UCSD-AML1 (cell line): Measurements from ENCODE around the gene HOXA10.

Source experiments
- DNase-seq: peaks from one replicate; lab custom pipeline; 2025; ENCODE audit not compliant: unreplicated experiment; lab: John Stamatoyannopoulos, UW

HOXA10 gene

DNA sequence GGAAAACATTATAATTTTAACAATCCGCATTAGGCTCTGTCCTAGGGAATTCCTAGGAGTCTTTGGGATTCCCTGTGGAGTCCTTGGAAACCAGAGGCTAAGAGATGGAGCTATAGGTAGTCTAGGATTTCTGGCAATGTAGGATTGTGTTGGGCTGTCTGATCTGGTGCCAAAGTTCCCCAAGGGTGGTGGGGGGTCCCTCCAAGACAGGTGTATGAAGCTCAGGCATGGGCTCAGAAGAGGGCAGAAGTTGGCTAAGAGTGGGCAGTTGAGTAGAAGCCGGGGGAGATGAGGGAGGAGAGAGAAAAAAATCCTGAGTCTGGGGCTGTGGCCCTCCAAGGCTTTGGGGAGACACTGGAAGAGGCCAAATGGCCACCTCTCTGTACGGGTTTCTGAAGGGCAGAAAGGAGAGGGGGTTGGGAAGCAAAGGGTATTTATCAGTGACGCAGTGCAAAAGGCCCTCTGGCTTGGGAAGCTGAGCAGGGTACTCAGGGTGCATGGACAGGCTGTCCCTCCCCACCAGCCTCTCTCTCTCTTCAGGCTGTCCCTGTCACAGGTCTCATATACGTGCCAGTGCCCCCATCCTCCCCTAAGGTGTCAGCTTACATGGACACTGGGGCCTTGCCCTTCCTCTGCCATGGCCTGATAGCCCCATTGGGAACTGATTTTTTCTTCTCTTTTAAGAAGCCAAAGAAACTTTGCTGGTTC is 27.5 kb downstream of the HOXA10 start:
- DNase-seq = no peak

DNA sequence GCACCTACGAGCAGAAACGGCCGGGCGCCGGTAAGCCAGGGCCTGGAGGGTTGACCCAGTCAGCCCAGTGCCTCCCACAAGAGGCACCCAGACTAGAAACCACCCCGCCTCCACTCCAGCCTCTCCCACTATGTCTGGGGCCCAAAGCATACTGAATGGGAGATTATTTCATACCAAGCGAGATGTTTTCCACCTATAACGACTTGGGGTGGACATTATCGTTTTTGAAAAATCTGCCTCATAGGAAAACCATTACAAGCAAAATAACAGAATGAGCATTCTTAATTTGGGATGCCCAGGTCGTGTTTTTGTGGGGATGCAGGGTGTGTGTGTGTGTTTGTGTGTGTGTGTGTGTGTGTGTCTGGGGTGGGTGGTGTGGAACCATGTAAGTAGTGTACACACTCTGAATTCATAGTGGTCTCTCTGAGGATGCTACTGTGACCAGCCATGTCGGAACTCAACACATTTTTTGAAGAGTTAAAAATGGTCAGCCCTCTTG is 28.2 kb downstream of the HOXA10 start:
- DNase-seq = no peak

GRCh38 chr7:27145165-27145913 is 28.8 kb downstream of the HOXA10 start:
- DNase-seq = no peak

- no peak for DNase-seq
Measured at GRCh38 chr7:27144781-27145164, 29.3 kb downstream of the HOXA10 start.

DNA sequence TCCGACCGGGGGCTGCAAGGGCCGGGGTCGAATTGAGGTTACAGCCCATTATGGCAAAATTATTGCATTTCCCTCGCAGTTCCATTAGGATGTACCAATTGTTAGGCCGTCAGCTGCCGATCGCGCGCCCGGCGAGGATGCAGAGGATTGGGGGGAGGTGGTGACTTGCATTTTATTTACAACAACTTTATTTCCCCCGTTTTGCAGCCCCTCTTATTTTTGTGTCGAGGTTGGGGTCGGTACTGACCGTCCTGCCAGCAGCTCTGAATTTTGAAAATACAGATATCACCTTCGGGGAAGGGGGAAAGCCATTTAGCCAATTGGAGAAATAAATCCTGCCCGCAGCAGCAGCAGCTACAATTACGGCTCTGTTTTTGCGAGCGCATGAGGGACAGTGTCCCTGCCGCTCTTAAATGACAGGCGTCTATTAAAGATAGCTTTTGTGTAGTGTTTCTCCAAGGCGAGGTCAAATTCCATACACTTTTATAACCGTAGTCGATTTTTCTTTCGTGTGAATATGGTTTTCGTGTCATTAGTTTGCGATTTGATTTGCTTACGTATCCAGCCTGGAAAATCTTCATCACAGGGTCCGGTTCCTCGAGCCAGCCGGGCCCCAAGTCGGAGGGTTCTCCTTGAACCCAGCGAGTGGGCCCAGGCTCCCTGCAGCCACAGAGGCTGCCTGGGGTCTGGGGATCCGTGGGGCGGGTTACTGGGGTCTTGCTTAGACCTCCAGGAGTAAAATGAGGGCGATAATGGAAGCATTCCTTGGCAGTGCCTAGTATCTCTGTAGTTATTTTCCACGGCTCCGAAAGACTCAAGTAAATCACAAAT is 30.0 kb downstream of the HOXA10 start:
- no peak for DNase-seq

DNA sequence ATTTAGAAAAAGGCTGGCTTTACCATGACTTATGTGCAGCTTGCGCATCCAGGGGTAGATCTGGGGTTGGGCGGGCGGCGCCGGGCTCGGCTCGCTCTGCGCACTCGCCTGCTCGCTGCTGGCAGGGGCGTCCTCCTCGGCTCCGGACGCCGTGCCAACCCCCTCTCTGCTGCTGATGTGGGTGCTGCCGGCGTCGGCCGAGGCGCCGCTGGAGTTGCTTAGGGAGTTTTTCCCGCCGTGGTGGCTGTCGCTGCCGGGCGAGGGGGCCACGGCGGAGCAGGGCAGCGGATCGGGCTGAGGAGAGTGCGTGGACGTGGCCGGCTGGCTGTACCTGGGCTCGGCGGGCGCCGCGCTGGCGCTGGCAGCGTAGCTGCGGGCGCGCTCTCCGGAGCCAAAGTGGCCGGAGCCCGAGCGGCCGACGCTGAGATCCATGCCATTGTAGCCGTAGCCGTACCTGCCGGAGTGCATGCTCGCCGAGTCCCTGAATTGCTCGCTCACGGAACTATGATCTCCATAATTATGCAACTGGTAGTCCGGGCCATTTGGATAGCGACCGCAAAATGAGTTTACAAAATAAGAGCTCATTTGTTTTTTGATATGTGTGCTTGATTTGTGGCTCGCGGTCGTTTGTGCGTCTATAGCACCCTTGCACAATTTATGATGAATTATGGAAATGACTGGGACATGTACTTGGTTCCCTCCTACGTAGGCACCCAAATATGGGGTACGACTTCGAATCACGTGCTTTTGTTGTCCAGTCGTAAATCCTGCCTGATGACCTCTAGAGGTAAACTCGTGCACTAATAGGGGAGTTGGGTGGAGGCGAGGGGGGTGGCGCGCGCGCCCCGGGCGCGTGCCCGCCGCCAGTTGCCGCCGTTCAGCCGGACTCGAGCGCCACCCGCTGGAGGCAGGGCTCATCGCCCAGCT is 30.8 kb downstream of the HOXA10 start, which contains the start of gene HOXA5:
HOXA5 (minus strand) TSS at position 659 of the 927 bp plus-strand sequence; CDS start at position 585, 74 bp downstream.
- no peak for DNase-seq

GRCh38 chr7:27142580-27143022 is 31.5 kb downstream of the HOXA10 start:
- DNase-seq = no peak

DNA sequence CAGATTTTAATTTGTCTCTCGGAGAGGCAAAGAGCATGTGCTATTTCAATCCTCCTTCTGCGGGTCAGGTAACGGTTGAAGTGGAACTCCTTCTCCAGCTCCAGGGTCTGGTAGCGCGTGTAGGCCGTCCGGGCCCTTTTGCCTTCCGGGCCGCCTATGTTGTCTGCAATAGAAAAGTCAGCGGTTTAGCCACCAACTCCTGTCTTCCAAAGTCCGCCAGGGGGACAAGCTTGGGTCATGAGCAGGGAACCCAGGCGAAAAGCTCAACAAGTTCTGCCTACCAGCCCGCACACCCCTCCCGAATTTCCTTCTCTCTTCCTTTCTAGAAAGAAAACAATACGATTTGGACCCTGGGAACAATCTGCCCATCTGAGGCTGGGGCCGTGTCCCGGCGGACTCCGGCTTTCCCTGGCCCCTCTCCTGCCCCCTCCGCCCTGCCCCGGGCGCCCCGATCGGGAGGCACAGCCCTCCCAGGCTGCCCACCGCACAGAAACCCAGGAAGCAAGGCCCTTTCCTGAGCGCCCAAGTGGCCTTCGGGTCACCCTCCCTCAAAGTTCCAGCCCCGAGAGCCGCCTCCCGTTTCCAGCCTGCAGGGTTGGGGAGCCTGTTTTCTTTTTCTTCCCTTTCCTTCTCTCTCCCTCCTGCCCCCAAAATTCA is 32.1 kb downstream of the HOXA10 start:
- DNase-seq = no peak

- no peak for DNase-seq
Measured at GRCh38 chr7:27141137-27141922, 32.8 kb downstream of the HOXA10 start.

- DNase-seq = no peak
Measured at GRCh38 chr7:27140126-27140857, 33.8 kb downstream of the HOXA10 start.

DNA sequence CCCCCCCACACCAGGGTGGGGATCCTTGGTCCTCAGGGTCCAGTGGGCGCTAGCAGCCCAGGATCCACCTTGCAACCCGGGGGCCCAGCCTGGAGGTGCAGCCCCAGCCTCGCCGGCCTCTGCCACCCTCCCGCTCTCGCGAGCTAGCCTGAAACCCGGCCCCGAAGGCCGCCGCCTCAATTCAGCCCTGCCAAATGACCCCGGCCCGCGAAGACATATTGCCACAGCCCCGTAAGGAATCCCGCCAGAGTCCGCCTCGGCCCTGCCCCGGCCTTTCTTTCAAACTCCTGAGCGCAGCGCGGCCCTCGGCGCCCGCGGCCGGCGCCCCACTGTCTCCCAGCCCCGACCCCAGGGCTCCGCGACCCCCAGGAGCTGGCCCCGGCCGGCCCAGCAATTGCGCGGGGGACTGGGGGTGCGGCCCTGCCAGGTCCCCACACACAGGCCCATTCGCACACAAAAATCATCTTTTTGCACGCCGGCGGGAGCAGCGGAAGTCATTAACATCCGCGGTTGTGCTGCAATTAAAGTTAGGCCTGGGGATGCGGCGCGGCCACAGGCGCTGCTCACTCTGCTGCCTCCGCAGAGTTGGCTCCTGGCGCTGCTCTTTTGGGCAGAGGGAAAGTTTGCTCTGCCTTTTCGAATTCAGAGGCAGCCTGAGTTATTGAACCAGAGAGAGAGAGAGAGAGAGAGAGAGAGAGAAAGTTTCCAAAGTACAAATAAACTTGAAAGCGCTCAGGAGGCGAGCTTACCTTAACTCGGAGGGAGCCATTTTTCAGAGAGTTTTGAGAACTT is 34.6 kb downstream of the HOXA10 start:
- DNase-seq = no peak

DNA sequence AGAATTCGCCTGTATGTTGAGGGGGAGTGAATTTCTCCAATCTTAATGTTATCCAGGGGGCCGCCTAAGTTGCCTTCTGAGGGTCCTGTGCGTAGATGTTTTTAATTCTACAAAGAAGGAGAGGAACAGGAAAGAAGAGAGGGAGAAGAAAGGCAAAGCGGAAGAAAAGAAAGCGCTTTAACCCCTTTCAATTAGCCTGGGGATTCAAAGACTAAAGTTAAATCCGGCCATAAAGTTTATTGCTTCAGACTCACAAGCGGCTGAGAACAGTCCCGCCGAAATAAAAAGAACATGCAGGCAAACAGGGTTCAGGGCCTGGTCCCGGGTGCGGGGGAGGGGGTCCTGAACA is 35.2 kb downstream of the HOXA10 start:
- no peak for DNase-seq

DNA sequence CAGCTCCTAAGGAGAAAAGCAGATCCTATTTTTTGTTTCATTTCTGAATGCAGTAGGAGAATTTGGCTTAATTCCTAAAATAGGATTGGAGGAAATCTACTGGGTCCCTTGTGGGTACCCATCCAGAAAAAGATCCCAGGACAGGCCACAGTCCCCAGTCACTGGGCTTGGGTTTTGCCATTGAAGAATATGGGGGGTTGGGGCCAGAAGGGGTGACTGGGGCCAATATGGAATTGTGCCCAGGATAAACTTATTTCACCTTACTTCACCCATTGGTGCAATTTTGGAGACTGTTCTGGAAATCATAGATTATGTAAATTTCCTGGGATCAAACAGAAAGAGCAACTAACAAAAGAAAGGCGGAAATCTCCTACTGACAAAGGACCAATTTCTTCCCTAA is 35.6 kb downstream of the HOXA10 start:
- no peak for DNase-seq

DNA sequence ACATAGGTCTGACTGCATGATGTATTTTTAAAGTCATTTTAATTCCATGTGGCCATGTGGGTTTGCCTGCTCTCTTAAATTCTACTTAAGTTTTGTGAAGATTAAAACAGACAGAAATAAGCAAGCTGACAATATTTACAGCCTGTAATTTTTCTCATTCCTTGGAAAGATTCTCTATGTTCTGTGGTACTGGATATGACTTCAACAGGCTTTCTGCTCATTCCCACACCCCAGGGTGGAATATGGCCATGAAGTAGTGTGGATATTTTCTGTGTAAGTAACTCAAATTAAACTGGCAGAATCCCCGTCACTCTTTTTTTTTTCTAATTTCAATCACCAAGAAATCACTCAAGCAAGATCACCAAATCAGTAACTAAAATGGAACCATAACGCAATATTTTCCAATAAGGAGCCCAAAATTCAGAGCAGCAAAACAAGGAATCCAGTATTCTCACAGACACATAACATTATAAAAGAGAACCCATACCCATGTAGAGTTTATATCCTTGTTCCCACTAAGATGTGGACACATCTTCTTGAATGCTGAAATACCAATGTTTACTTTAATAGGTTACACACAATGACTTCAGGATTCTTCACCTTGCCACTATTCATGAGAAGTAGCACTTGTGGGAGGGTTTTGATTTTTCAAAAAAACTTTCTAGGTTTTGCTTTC is 36.3 kb downstream of the HOXA10 start:
- no peak for DNase-seq

DNA sequence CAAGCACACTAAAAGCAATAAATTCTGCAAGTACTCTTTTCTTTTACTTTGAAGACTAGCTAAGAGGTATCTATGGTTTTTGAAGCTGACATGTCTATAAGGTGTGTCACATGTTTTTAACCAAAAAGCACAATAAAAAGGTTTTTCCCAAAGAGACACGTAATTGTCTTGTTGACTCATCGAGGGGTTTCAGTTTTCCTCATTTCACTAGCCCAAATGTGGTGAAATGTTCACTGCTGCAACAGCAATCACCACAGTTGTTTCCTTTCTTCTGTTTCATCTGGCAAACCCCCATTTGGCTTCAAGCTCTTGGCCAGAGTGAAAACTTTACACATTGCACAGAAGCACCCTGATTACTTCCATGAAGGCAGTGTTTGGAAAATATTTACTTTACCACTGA is 39.7 kb downstream of the HOXA10 start:
- no peak for DNase-seq

GRCh38 chr7:27133409-27134231 is 40.5 kb downstream of the HOXA10 start:
- no peak for DNase-seq
